Heart right ventricle (tissue), 16 donors: Measurements from ENCODE around the gene SLC2A11. TPM values are rescaled to one million over a fixed set of nuclear protein-coding genes. Genes with fewer than 3 reads are reported as not detected.

ENCODE experiments used
- ATAC-seq, 8 donors: fragments of 200-7000 bp; cut with Tn5 transposase; one replicate each; pipeline ENCODE4 v1.9.1; 2020; ENCODE audit warnings: mild to moderate bottlenecking in 8 of 8, moderate library complexity in 8 of 8, moderate number of reproducible peaks in 1 of 8
- DNase-seq, 2 donors: peaks; one replicate each; pipeline ENCODE4 v3.0.0-alpha.2; 2020
- H3K27ac ChIP-seq, 10 donors: fragments of 200-600 bp; sonication (generic) in 2 of 10; one replicate each; pipeline versions ENCODE4 v1.5.0 to v1.8.0; 2020 to 2022; ENCODE audit warnings: mild to moderate bottlenecking in 3 of 10
- H3K27me3 ChIP-seq, 7 donors: fragments of 200-600 bp; one replicate each; pipeline ENCODE4 v1.8.0; 2021 to 2022; ENCODE audit warnings: mild to moderate bottlenecking in 2 of 7
- H3K36me3 ChIP-seq, 9 donors: fragments of 200-600 bp; sonication (generic) in 1 of 9; one replicate each; pipeline versions ENCODE4 v1.5.0 to v1.8.0; 2020 to 2022; ENCODE audit warnings: mild to moderate bottlenecking in 2 of 9
- H3K4me1 ChIP-seq, 9 donors: fragments of 200-600 bp; sonication (generic) in 1 of 9; one replicate each; pipeline versions ENCODE4 v1.5.0 to v1.8.0; 2020 to 2022; ENCODE audit warnings: mild to moderate bottlenecking in 4 of 9
- H3K4me3 ChIP-seq, 10 donors: fragments of 200-600 bp; sonication (generic) in 2 of 10; one replicate each; pipeline versions ENCODE4 v1.5.0 to v1.8.0; 2020 to 2022; ENCODE audit warnings: mild to moderate bottlenecking in 7 of 10, moderate library complexity in 2 of 10
- H3K9me3 ChIP-seq, 11 donors: fragments of 200-600 bp in 10 of 11; sonication (generic) in 2 of 11; one replicate each; pipeline versions ENCODE4 v1.5.0 to v1.8.0; 2013 to 2022; ENCODE audit warnings: mild to moderate bottlenecking in 2 of 11, control low read depth in 1 of 11, moderate library complexity in 1 of 11
- CTCF ChIP-seq, 9 donors: fragments of 200-600 bp; sonication (generic) in 2 of 9; IDR thresholded peaks; one replicate each; pipeline versions ENCODE4 v1.5.0 to v1.8.0; 2021 to 2022; ENCODE audit warnings: antibody characterized with exemption in 9 of 9, mild to moderate bottlenecking in 5 of 9, moderate library complexity in 1 of 9
- WGBS, 2 donors: extraction: QIAGEN DNeasy Blood & Tissue Kit; methylation state at CpG; one replicate each; pipeline ENCODE4 v1.1.7; 2013; ENCODE audit warnings: inconsistent platforms in 1 of 2; 5-methylcytosine and 5-hydroxymethylcytosine counted together
- intact Hi-C, 10 donors: fragments of 100-400 bp; cut with DNase I; formaldehyde crosslinking; loops; one replicate each; pipeline versions ENCODE4 v1.11.1 to v1.14.2; 2022
- polyA plus RNA-seq, 2 donors: library from polyadenylated mRNA; stranded (reverse); fragments of 200-250 nt; gene quantifications; one replicate each; pipeline ENCODE4 v1.2.3, GENCODE V29; 2013
- total RNA-seq, 10 donors: library from RNA; stranded (reverse); fragmentation: NEBNext Ultra II Directional in 3 of 10; extraction: Animal tissue kit (Norgen Biotek cat#: 25700) in 3 of 10; gene quantifications; one replicate each; pipeline versions ENCODE4 v1.2.1 to v1.2.4, GENCODE V29; 2021 to 2023
- donor health status: Arrhythmogenic right ventricular cardiomyopathy.
- donor health status: ischemic (EF 13 %, LVEDD 7.1; RV severe dilation, severe dysfunction).
- donor health status: healthy with polysubstance abuse.
- donor health status: DM: no; HTN: yes; CAD: no.
- donor health status: DM: no; HTN: no; CAD: no.
- donor health status: ischemic (EF 25% LVEDD 6.9; RV normal size, moderate dysfunction).
- donor health status: ischemic (EF 25% LVEDD 5.7; RV mildly dilated, moderate dysfunction).
- donor health status: healthy.
- donor health status: DM: yes; HTN: yes; CAD: no.
- donor health status: Ischemic cardiomyopathy.
- donor health status: ischemic (EF 35%, LVEDD 5.7; RV mildly dilated, moderate dysfunction).
- donor health status: nonischemic (EF 11% LVEDD 7.7; RV severe dilation, severe dysfunction).
- donor health status: DM: yes; HTN: yes; CAD: no.
- donor health status: PGD.
- donor health status: ischemic (EF 29% LVEDD 5.4; RV normal size, mild dysfunction).
- donor health status: nonischemic (EF 23%, LVEDD 6.1; RV moderate dilation, normal function).

SLC2A11 gene
- total and polyA plus RNA-seq, 12 donors = 8.3 to 42.1 (median 21.2) TPM

GRCh38 chr22:23822101-23822671 lies 35.5 kb upstream of the SLC2A11 start:
- 51 to 60% methylated on average over 6 of the region's 6 CpGs for WGBS, 2 donors
- no peak for DNase-seq
- H3K4me3 ChIP-seq = no peak overlapping the region
- intact Hi-C loops = no loop called here
- peaks cover 6 to 64% (median 43%) of the 10 kb centered on the region in 9 donors for H3K4me1 ChIP-seq
- H3K36me3 ChIP-seq = peaks cover 0 to 100% (median 40%) of the 10 kb centered on the region in 9 donors
- H3K27me3 ChIP-seq = no peaks in the 10 kb centered on the region
- H3K27ac ChIP-seq = peak overlapping the region; percentile 62 to 83 (median 77)
- no peak for TF ChIP-seq CTCF (IDR thresholded peaks at IDR 0.05)
- H3K9me3 ChIP-seq = no peaks in the 10 kb centered on the region
- ATAC-seq = peak; percentile 25 to 66 (median 54)

GRCh38 chr22:23823331-23823791 lies 34.3 kb upstream of the SLC2A11 start:
- Histone ChIP-seq H3K4me3 (no peak overlapping the region), H3K27me3 (no peaks in the 10 kb centered on the region), H3K27ac (peak overlapping the region; percentile 65 to 83 (median 77)), H3K36me3 (peaks cover 0 to 99% (median 36%) of the 10 kb centered on the region in 9 donors), H3K4me1 (peaks cover 7 to 74% (median 52%) of the 10 kb centered on the region in 9 donors), H3K9me3 (no peaks in the 10 kb centered on the region)
- no peak for TF ChIP-seq CTCF (IDR thresholded peaks at IDR 0.05)
- ATAC-seq (peak in 7 of 8 donors; percentile 42 to 84 (median 66)), DNase-seq (peak in 1 of 2 donors; percentile 57)
- WGBS, 2 donors = 58 to 64% methylated on average over 14 of the region's 14 CpGs
- intact Hi-C loops = no loop called here

GRCh38 chr22:23824476-23825245 lies 33.0 kb upstream of the SLC2A11 start:
- H3K4me3 ChIP-seq = no peak overlapping the region
- H3K4me1 ChIP-seq = peaks cover 13 to 87% (median 60%) of the 10 kb centered on the region in 9 donors
- intact Hi-C loops = loop anchor here in 1 of 10 donors (5.0 kb wide), 1 partner anchor 37 kb away; the partner anchor contains the start of gene SMARCB1
- no peaks in the 10 kb centered on the region for H3K9me3 ChIP-seq
- no peak for DNase-seq
- ATAC-seq = no peak
- H3K27me3 ChIP-seq = no peaks in the 10 kb centered on the region
- no peak for TF ChIP-seq CTCF (IDR thresholded peaks at IDR 0.05)
- H3K36me3 ChIP-seq = peaks cover 0 to 99% (median 25%) of the 10 kb centered on the region in 9 donors
- WGBS, 2 donors = 80 to 85% methylated on average over 13 of the region's 13 CpGs
- H3K27ac ChIP-seq = peak overlapping the region; percentile 9 to 83 (median 73)

GRCh38 chr22:23825246-23825905 lies 32.3 kb upstream of the SLC2A11 start:
- Histone ChIP-seq H3K36me3 (peaks cover 0 to 98% (median 25%) of the 10 kb centered on the region in 9 donors), H3K9me3 (no peaks in the 10 kb centered on the region), H3K27ac (peak overlapping the region in 8 of 10 donors; percentile 5 to 83 (median 56)), H3K27me3 (no peaks in the 10 kb centered on the region), H3K4me1 (peaks cover 13 to 94% (median 66%) of the 10 kb centered on the region in 9 donors), H3K4me3 (no peak overlapping the region)
- 92 to 94% methylated on average over 12 of the region's 12 CpGs for WGBS, 2 donors
- DNase-seq (no peak), ATAC-seq (no peak)
- intact Hi-C loops = loop anchor here in 1 of 10 donors (5.0 kb wide), 1 partner anchor 38 kb away; the partner anchor contains the start of gene SMARCB1
- no peak for TF ChIP-seq CTCF (IDR thresholded peaks at IDR 0.05)
